ENCODE results near the gene DSC2.

DNA sequence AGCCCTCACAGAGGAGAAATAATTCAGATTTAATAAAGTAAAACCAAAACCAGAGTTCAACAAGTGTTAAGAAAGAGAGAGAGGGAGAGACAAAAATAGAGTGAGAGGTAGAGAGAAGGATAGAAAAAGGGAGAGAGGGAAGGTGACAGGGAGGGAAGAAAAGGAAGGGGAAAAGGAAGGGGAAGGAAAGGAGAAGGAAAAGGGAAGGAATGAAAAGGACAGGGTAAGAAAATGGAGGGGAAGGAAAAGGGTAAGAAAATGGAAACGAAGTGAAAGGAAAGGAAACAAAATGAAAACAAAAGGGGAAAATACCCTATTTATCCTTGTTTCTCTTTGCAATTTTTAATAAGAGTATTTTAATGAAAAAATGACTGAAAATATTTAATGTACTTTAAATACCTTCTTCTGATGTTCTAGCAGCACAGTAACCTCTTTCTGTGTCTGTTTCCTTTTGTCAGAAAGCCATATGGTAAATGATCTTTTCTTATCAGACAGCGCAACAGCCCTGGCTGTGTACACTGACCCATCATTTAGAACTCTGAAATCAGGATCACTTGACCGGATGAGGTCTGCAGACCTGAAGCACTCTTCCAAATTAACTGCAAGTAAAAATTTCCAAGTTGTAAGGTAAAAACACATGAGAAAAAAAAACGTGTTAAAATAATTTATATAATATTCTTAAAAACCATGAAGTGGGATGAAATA, 71.5 kb downstream of the DSC2 start:
- TF ChIP-seq EZH2 (IDR thresholded peaks at IDR 0.05; ENCODE audit: insufficient read depth, poor library complexity, severe bottlenecking): no peak
- no peak for TF ChIP-seq EZH2phosphoT487 (IDR thresholded peaks at IDR 0.05; ENCODE audit: insufficient read depth, low read depth)

All from GM23248 (cell line).